GM12878 (cell line): ENCODE data around the gene ERICH2. TPM values are rescaled to one million over a fixed set of nuclear protein-coding genes. Genes with fewer than 3 reads are reported as not detected.

Experiments
- ATAC-seq: fragments of 200-7000 bp; cut with Tn5 transposase; 3 replicates; pipeline ENCODE4 v1.9.1; 2020; ENCODE audit warnings: mild to moderate bottlenecking, moderate library complexity
- BruUV-seq: library from RNA; stranded (reverse); fragments of 400-500 nt; replicated peaks from 2 replicates; lab custom pipeline; 2021; lab: Mats Ljungman, UMichigan
- CTCF ChIA-PET: fragments of 300-600 bp; sonication (Branson Sonifier 250); formaldehyde crosslinking; extraction: SDS; loops from one replicate; lab custom pipeline; 2021; ENCODE audit warnings: inconsistent platforms; lab: Yijun Ruan, JAX
- POLR2A ChIA-PET: fragments of 350-600 bp; formaldehyde crosslinking; extraction: SDS; loops from one replicate; lab custom pipeline; 2021; ENCODE audit warnings: inconsistent platforms; lab: Charles Lee
- RAD21 ChIA-PET: fragments of 300-600 bp; sonication (Branson Sonifier 250); formaldehyde crosslinking; loops from one replicate; lab custom pipeline; 2023; ENCODE audit warnings: antibody characterized with exemption; ENCODE audit not compliant: unreplicated experiment; lab: Charles Lee
- SMC1A ChIA-PET: fragments of 300-600 bp; sonication (Branson Sonifier 250); formaldehyde crosslinking; loops from one replicate; lab custom pipeline; 2023; ENCODE audit not compliant: unreplicated experiment, uncharacterized antibody; lab: Charles Lee
- DNase-seq: peaks from one replicate; pipeline ENCODE4 v3.0.0-alpha.2; 2011; ENCODE audit warnings: low read depth, low spot score
- FAIRE-seq: peaks from 3 replicates; lab custom pipeline; 2011; peaks lifted over from hg19 to GRCh38; lab: Jason Lieb, UNC
- H2AFZ ChIP-seq: 2 replicates; pipeline ENCODE4 v1.6.0; 2011; ENCODE audit warnings: low read depth, low read length, control low read depth; ENCODE audit not compliant: control insufficient read depth
- H3K27ac ChIP-seq: 2 replicates; pipeline ENCODE4 v1.5.1; 2011; ENCODE audit warnings: control low read depth; ENCODE audit not compliant: control insufficient read depth, insufficient read depth
- H3K27me3 ChIP-seq, 2 experiments: replicated peaks in 1 of 2; 2 replicates each; pipeline versions ENCODE4 v1.6.0 to v1.6.1; 2011; ENCODE audit warnings: low read length in 1 of 2; ENCODE audit not compliant: control insufficient read depth in 2 of 2, insufficient read depth in 2 of 2
- H3K36me3 ChIP-seq, 2 experiments: 2 replicates each; pipeline ENCODE4 v1.5.1; 2011; ENCODE audit warnings: low read length in 1 of 2; ENCODE audit not compliant: control insufficient read depth in 2 of 2, insufficient read depth in 2 of 2
- H3K4me1 ChIP-seq: 2 replicates; pipeline ENCODE4 v1.6.1; 2011; ENCODE audit warnings: mild to moderate bottlenecking, low read length, moderate library complexity, mixed read lengths; ENCODE audit not compliant: control insufficient read depth, insufficient read depth
- H3K4me2 ChIP-seq: 2 replicates; pipeline ENCODE4 v1.6.0; 2011; ENCODE audit warnings: control low read depth; ENCODE audit not compliant: control insufficient read depth, insufficient read depth
- H3K4me3 ChIP-seq: fragments of 200-600 bp; sonication (generic); 2 replicates; pipeline ENCODE4 v1.5.1; 2016
- H3K79me2 ChIP-seq: 2 replicates; pipeline ENCODE4 v1.6.0; 2011; ENCODE audit warnings: low read length; ENCODE audit not compliant: control insufficient read depth, insufficient read depth
- H3K9ac ChIP-seq: 2 replicates; pipeline ENCODE4 v1.8.0; 2011; ENCODE audit warnings: low read length, control low read depth, mixed read lengths; ENCODE audit not compliant: control insufficient read depth, insufficient read depth
- H3K9me3 ChIP-seq: replicated peaks from 3 replicates; pipeline ENCODE4 v1.5.1; 2011; ENCODE audit warnings: mild to moderate bottlenecking, low read length; ENCODE audit not compliant: control insufficient read depth, insufficient read depth
- H4K20me1 ChIP-seq: 2 replicates; pipeline ENCODE4 v1.6.0; 2011; ENCODE audit not compliant: control insufficient read depth, insufficient read depth
- CHD4 ChIP-seq: fragments of 200-600 bp; sonication (generic); IDR thresholded peaks from 2 replicates; pipeline ENCODE4 v1.6.1; 2016; ENCODE audit warnings: mild to moderate bottlenecking
- CREB1 ChIP-seq: IDR thresholded peaks from 2 replicates; pipeline ENCODE4 v1.6.1; 2012; ENCODE audit warnings: low read depth, mild to moderate bottlenecking, inconsistent platforms
- EED ChIP-seq: sonication (generic); IDR thresholded peaks from 2 replicates; pipeline ENCODE4 v1.6.1; 2016; ENCODE audit warnings: antibody characterized with exemption, low read depth
- EGR1 ChIP-seq, 2 experiments: IDR thresholded peaks; 1 replicate in 1 of 2; 2 replicates in 1 of 2; pipeline ENCODE4 v1.6.1; 2011 to 2012; ENCODE audit warnings: low read depth in 2 of 2, low read length in 2 of 2, borderline replicate concordance in 1 of 2, mild to moderate bottlenecking in 1 of 2, moderate library complexity in 1 of 2
- EP300 ChIP-seq, 2 experiments: fragments of 150-350 bp in 1 of 2; IDR thresholded peaks; 2 replicates each; pipeline ENCODE4 v1.6.1; 2011 to 2012; ENCODE audit warnings: low read depth in 2 of 2, low read length in 2 of 2, borderline replicate concordance in 1 of 2, improper control_type of control experiment in 1 of 2, inconsistent platforms in 1 of 2; ENCODE audit not compliant: control insufficient read depth in 1 of 2
- ESRRA ChIP-seq: IDR thresholded peaks from 2 replicates; pipeline ENCODE4 v1.6.1; 2012; ENCODE audit warnings: mild to moderate bottlenecking, low read length, improper control_type of control experiment
- GATAD2B ChIP-seq: fragments of 450-650 bp; conservative IDR thresholded peaks from 2 replicates; pipeline ENCODE4 v1.6.1; 2017; ENCODE audit warnings: low read depth, mild to moderate bottlenecking, moderate library complexity
- KDM1A ChIP-seq: fragments of 200-600 bp; sonication (generic); IDR thresholded peaks from 2 replicates; pipeline ENCODE4 v1.6.1; 2016; ENCODE audit warnings: borderline replicate concordance
- KLF5 ChIP-seq: fragments of 450-650 bp; IDR thresholded peaks from 2 replicates; pipeline ENCODE4 v1.6.1; 2014; ENCODE audit warnings: mild to moderate bottlenecking; ENCODE audit not compliant: partially characterized antibody
- MEF2A ChIP-seq: IDR thresholded peaks from 2 replicates; pipeline ENCODE4 v1.6.1; 2011; ENCODE audit warnings: low read depth, mild to moderate bottlenecking, low read length, moderate library complexity; ENCODE audit not compliant: insufficient read depth
- NR2C1 ChIP-seq: fragments of 450-650 bp; IDR thresholded peaks from 2 replicates; pipeline ENCODE4 v1.6.1; 2017; ENCODE audit warnings: antibody characterized with exemption, mild to moderate bottlenecking, moderate library complexity
- RAD51 ChIP-seq: fragments of 450-650 bp; IDR thresholded peaks from 2 replicates; pipeline ENCODE4 v1.6.1; 2016; ENCODE audit warnings: moderate library complexity, mild to moderate bottlenecking, inconsistent platforms
- RCOR1 ChIP-seq: conservative IDR thresholded peaks from 2 replicates; pipeline ENCODE4 v1.6.1; 2012; ENCODE audit warnings: low read depth, low read length, improper control_type of control experiment
- SUPT20H ChIP-seq: IDR thresholded peaks from 2 replicates; pipeline ENCODE4 v1.6.1; 2011; ENCODE audit warnings: low read depth, mild to moderate bottlenecking, low read length, moderate library complexity, borderline replicate concordance; ENCODE audit not compliant: control insufficient read depth
- YBX1 ChIP-seq: fragments of 450-650 bp; IDR thresholded peaks from 2 replicates; pipeline ENCODE4 v1.6.1; 2016; ENCODE audit warnings: antibody characterized with exemption
- WGBS: methylation state at CpG from one replicate; pipeline ENCODE4 v1.1.6; 2016; ENCODE audit warnings: low lambda C conversion rate; ENCODE audit not compliant: insufficient replicate concordance, insufficient coverage; ENCODE audit errors: missing lambda C conversion rate; 5-methylcytosine and 5-hydroxymethylcytosine counted together
- in situ Hi-C: fragments of 300-500 bp; cut with MboI; formaldehyde crosslinking; loops from 9 replicates; pipeline ENCODE4 v1.14.3; 2018; ENCODE audit warnings: mixed read lengths
- intact Hi-C: fragments of 100-400 bp; cut with micrococcal nuclease; formaldehyde crosslinking; loops from one replicate; pipeline ENCODE4 v1.14.2; 2022; ENCODE audit not compliant: unreplicated experiment
- polyA plus RNA-seq, 11 experiments: library from polyadenylated mRNA; depleted of rRNA in 4 of 11; unstranded in 6 of 11; stranded (reverse) in 5 of 11; fragments of >200 nt; fragmentation: Nextera tagmentation in 4 of 11; fragmentation: Illumina TruSeq in 1 of 11; extraction: Ambion mirVana in 4 of 11; extraction: Trizol in 1 of 11; gene quantifications; 1 replicate in 1 of 11; 2 replicates in 10 of 11; pipeline versions ENCODE4 v1.2.1 to v1.2.3, GENCODE V29; 2011 to 2016; ENCODE audit warnings: inconsistent platforms in 2 of 11, missing spikeins in 2 of 11, low read depth in 1 of 11
- total RNA-seq, 4 experiments: library from RNA; depleted of rRNA in 3 of 4; stranded (reverse); fragments of >200 nt in 3 of 4; fragmentation: Illumina TruSeq in 1 of 4; extraction: Trizol in 1 of 4; gene quantifications; 2 replicates each; pipeline versions ENCODE4 v1.2.1 to v1.2.3, GENCODE V29; 2013 to 2021
- TF ChIP-seq, protein P1 (sequence below): fragments of 150-350 bp; IDR thresholded peaks from 2 replicates; pipeline ENCODE4 v1.6.1; 2014; ENCODE audit warnings: mild to moderate bottlenecking, low read depth, low read length
- TF ChIP-seq, protein P2 (sequence below): fragments of 450-650 bp; IDR thresholded peaks from 2 replicates; pipeline ENCODE4 v1.6.1; 2014; ENCODE audit warnings: mild to moderate bottlenecking
- TF ChIP-seq, protein P3 (sequence below): IDR thresholded peaks from 2 replicates; pipeline ENCODE4 v1.6.1; 2011; ENCODE audit warnings: low read depth, mild to moderate bottlenecking, low read length, moderate library complexity, borderline replicate concordance; ENCODE audit errors: extremely low read depth
- TF ChIP-seq, protein P4 (sequence below): IDR thresholded peaks from 2 replicates; pipeline ENCODE4 v1.6.1; 2012; ENCODE audit warnings: low read depth, low read length, improper control_type of control experiment

The ERICH2 gene
- total and polyA plus RNA-seq, 10 of the 15 experiments (the other 5 are each of a cell fraction or from before 2014, with no cell fraction given), result not detected

DNA sequence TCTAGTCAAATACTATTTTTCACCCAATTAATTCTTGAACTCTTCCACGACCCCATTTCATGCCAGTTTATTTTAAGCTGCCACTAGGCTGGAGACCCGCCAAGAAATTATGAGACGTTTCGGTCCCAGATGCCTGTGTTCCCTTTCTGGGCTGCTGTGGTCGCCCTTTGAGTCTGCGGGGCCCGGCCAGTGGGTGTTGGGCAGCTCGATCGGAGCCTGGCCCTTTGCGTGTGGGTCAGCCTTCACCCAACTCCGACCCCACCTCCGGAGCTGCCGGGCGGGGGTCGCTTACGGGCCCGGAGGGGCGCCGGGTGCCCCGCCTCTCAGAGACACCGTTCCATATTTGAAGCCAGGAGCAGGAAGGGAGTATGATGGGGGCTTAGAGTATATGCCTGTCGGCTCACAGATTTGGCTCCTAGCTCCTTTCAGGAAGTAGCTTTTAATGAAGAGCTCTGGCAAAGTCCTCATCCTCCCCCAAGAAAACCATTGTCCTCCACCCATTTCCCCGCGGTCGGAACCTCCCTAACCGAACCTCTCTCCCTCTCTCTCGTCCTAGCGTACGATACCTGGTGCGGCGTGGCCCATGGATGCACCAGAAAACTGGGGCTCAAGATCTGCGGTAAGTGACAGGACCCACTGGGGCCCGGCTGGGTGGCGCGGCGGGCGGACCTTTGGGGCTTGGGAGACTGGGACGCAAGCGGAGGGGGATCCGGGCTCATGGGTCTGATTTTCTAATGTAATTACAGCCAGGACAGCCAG is 51.5 kb downstream of the ERICH2 start:
- RAD21 ChIA-PET, result no interaction called here
- Histone ChIP-seq H3K4me1 (peaks cover 10% of the 10 kb centered on the region), H4K20me1 (0 out of 2 replicates have a peak, but pooled peaks cover 4% of the 10 kb centered on the region), H3K27ac (no peak overlapping the region), H3K4me3 (no peak overlapping the region), H3K9ac (no peak overlapping the region), H3K27me3 (peaks cover 8 to 49% of the 10 kb centered on the region in 2 experiments), H2AFZ (no peak overlapping the region), H3K9me3 (no peaks in the 10 kb centered on the region; the same call in 2 of the 3 replicates), H3K4me2 (no peak overlapping the region; the same call in 1 of the 2 replicates), H3K79me2 (no peaks in the 10 kb centered on the region), H3K36me3 (no peaks in the 10 kb centered on the region)
- no peak for DNase-seq
- in situ Hi-C loops (no loop called here), intact Hi-C loops (no loop called here)
- POLR2A ChIA-PET, result interaction anchor here (0.5 kb wide), 1 partner anchor 1423 kb away, joined by 3 read pairs; no protein-coding TSS in a partner anchor
- SMC1A ChIA-PET, result interaction anchor here (1.0 to 1.9 kb wide), 3 partner anchors 9 to 452 kb away, joined by 3 to 4 read pairs (median 3); no protein-coding TSS in a partner anchor
- 6% methylated on average over 40 of the region's 40 CpGs for WGBS
- TF ChIP-seq YBX1 (no peak), RAD51 (no peak), CHD4 (no peak), KLF5 (no peak), ESRRA (no peak), SUPT20H (no peak), EGR1 (IDR thresholded peaks at IDR 0.05; ENCODE audit: borderline replicate concordance in 1 of 2, low read depth in 2 of 2, low read length in 2 of 2) (no peak), NR2C1 (no peak), CREB1 (no peak), MEF2A (no peak), EED (no peak), EP300 (IDR thresholded peaks at IDR 0.05; ENCODE audit: borderline replicate concordance in 1 of 2, control insufficient read depth in 1 of 2, low read depth in 2 of 2, low read length in 2 of 2) (no peak), GATAD2B (no peak), RCOR1 (no peak), KDM1A (no peak)
- TF ChIP-seq, protein P1, sequence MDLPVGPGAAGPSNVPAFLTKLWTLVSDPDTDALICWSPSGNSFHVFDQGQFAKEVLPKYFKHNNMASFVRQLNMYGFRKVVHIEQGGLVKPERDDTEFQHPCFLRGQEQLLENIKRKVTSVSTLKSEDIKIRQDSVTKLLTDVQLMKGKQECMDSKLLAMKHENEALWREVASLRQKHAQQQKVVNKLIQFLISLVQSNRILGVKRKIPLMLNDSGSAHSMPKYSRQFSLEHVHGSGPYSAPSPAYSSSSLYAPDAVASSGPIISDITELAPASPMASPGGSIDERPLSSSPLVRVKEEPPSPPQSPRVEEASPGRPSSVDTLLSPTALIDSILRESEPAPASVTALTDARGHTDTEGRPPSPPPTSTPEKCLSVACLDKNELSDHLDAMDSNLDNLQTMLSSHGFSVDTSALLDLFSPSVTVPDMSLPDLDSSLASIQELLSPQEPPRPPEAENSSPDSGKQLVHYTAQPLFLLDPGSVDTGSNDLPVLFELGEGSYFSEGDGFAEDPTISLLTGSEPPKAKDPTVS, result no peak
- TF ChIP-seq, protein P2, sequence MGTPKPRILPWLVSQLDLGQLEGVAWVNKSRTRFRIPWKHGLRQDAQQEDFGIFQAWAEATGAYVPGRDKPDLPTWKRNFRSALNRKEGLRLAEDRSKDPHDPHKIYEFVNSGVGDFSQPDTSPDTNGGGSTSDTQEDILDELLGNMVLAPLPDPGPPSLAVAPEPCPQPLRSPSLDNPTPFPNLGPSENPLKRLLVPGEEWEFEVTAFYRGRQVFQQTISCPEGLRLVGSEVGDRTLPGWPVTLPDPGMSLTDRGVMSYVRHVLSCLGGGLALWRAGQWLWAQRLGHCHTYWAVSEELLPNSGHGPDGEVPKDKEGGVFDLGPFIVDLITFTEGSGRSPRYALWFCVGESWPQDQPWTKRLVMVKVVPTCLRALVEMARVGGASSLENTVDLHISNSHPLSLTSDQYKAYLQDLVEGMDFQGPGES, result no peak
- TF ChIP-seq, protein P3, sequence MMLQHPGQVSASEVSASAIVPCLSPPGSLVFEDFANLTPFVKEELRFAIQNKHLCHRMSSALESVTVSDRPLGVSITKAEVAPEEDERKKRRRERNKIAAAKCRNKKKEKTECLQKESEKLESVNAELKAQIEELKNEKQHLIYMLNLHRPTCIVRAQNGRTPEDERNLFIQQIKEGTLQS, result no peak
- TF ChIP-seq, protein P4, sequence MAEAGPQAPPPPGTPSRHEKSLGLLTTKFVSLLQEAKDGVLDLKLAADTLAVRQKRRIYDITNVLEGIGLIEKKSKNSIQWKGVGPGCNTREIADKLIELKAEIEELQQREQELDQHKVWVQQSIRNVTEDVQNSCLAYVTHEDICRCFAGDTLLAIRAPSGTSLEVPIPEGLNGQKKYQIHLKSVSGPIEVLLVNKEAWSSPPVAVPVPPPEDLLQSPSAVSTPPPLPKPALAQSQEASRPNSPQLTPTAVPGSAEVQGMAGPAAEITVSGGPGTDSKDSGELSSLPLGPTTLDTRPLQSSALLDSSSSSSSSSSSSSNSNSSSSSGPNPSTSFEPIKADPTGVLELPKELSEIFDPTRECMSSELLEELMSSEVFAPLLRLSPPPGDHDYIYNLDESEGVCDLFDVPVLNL, result no peak
- FAIRE-seq, result no peak
- BruUV-seq, result no TSS peak
- no peak for ATAC-seq
- CTCF ChIA-PET, result interaction anchor here (0.9 kb wide), 1 partner anchor 588 kb away, joined by 3 read pairs; no protein-coding TSS in a partner anchor
